ENCODE data around the gene ALB. TPM values are rescaled to one million over a fixed set of nuclear protein-coding genes. Genes with fewer than 3 reads are reported as not detected.

ALB gene
- total RNA-seq, 1 experiment from 2014 or later: 21.3 TPM

DNA sequence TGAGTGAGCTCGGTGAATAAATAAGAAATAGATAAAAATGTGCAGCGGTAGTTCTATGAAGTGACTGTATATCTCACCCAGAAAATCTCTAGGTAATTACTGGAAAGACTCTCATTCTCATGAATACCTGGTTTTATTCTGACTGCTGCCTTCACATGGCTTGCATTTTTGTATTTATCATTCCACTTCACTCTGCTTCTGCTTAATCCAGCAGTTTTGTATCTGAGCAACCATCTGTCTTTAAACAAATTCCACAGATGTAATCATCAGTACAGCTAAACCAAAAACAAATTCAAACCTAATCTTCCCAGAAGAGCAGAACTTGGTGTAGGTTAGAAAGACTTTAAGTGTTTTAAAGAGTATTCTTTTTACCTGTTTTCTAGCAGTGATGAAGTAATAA, 11.2 kb upstream of the ALB start:
- H3K27me3 ChIP-seq (ENCODE audit: control insufficient read depth, insufficient read depth, low read length): no peaks in the 10 kb centered on the region
- no peaks in the 10 kb centered on the region for H3K4me1 ChIP-seq (ENCODE audit: control insufficient read depth, insufficient read depth, low read length)
- intact Hi-C loops (cut with micrococcal nuclease; ENCODE audit: unreplicated experiment) (no loop called here), in situ Hi-C loops (cut with HindIII; ENCODE audit: low pct_unique_long_range_greater_than_20kb, low sequenced_read_pairs) (no loop called here)
- no peak for DNase-seq (ENCODE audit: low read depth, low spot score)
- no peak overlapping the region for H3K4me3 ChIP-seq (ENCODE audit: low read depth in 2 of 2, low read length in 2 of 2)
- CTCF ChIA-PET: no interaction called here
- no TSS peak for BruUV-seq (replicated peaks)
- TF ChIP-seq SIN3A (IDR thresholded peaks at IDR 0.05; ENCODE audit: borderline replicate concordance, insufficient read depth, low read depth, low read length) (no peak), TCF7L2 (IDR thresholded peaks at IDR 0.05; ENCODE audit: low read depth, low read length) (no peak), CTCF (IDR thresholded peaks at IDR 0.05) (no peak), POLR2AphosphoS5 (IDR thresholded peaks at IDR 0.05; ENCODE audit: low read depth, low read length) (no peak)
- TF ChIP-seq, protein P1, sequence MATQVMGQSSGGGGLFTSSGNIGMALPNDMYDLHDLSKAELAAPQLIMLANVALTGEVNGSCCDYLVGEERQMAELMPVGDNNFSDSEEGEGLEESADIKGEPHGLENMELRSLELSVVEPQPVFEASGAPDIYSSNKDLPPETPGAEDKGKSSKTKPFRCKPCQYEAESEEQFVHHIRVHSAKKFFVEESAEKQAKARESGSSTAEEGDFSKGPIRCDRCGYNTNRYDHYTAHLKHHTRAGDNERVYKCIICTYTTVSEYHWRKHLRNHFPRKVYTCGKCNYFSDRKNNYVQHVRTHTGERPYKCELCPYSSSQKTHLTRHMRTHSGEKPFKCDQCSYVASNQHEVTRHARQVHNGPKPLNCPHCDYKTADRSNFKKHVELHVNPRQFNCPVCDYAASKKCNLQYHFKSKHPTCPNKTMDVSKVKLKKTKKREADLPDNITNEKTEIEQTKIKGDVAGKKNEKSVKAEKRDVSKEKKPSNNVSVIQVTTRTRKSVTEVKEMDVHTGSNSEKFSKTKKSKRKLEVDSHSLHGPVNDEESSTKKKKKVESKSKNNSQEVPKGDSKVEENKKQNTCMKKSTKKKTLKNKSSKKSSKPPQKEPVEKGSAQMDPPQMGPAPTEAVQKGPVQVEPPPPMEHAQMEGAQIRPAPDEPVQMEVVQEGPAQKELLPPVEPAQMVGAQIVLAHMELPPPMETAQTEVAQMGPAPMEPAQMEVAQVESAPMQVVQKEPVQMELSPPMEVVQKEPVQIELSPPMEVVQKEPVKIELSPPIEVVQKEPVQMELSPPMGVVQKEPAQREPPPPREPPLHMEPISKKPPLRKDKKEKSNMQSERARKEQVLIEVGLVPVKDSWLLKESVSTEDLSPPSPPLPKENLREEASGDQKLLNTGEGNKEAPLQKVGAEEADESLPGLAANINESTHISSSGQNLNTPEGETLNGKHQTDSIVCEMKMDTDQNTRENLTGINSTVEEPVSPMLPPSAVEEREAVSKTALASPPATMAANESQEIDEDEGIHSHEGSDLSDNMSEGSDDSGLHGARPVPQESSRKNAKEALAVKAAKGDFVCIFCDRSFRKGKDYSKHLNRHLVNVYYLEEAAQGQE (IDR thresholded peaks at IDR 0.05; ENCODE audit: insufficient read depth in 1 of 2, low read depth in 2 of 2, low read length in 1 of 2): no peak
- no peak overlapping the region for H3K27ac ChIP-seq (ENCODE audit: low read length)
- H3K36me3 ChIP-seq (ENCODE audit: control insufficient read depth, insufficient read depth, low read length): no peaks in the 10 kb centered on the region
- no peaks in the 10 kb centered on the region for H3K9me3 ChIP-seq (ENCODE audit: control insufficient read depth, insufficient read depth, low read depth, low read length)
- no peak for ATAC-seq
- POLR2A ChIA-PET: no interaction called here

DNA sequence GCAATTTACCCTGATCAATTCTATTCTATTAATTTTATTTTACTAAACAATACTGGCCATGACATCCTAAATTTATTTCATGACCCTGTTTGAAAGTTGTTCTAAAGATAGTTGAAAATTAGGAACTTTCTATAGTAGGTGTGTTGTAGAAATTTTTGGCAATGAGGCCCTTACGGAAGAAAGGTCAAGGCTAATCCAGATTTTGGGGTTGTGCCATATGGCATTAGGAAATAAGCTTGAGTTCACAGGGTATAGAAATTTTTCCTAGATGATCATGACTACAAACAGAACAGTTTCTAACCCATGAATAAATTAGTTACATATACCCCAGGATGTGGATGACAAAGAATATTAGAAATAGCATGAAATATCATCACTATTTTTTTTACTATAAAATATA, 7.8 kb upstream of the ALB start:
- intact Hi-C loops (cut with micrococcal nuclease; ENCODE audit: unreplicated experiment) (no loop called here), in situ Hi-C loops (cut with HindIII; ENCODE audit: low pct_unique_long_range_greater_than_20kb, low sequenced_read_pairs) (no loop called here)
- DNase-seq (ENCODE audit: low read depth, low spot score) (no peak), ATAC-seq (no peak)
- TF ChIP-seq, protein P1 (IDR thresholded peaks at IDR 0.05; ENCODE audit: insufficient read depth in 1 of 2, low read depth in 2 of 2, low read length in 1 of 2): no peak
- TF ChIP-seq CTCF (IDR thresholded peaks at IDR 0.05) (no peak), POLR2AphosphoS5 (IDR thresholded peaks at IDR 0.05; ENCODE audit: low read depth, low read length) (no peak), TCF7L2 (IDR thresholded peaks at IDR 0.05; ENCODE audit: low read depth, low read length) (no peak), SIN3A (IDR thresholded peaks at IDR 0.05; ENCODE audit: borderline replicate concordance, insufficient read depth, low read depth, low read length) (no peak)
- Histone ChIP-seq H3K27me3 (ENCODE audit: control insufficient read depth, insufficient read depth, low read length) (no peaks in the 10 kb centered on the region), H3K4me1 (ENCODE audit: control insufficient read depth, insufficient read depth, low read length) (no peaks in the 10 kb centered on the region), H3K9me3 (ENCODE audit: control insufficient read depth, insufficient read depth, low read depth, low read length) (no peaks in the 10 kb centered on the region), H3K27ac (ENCODE audit: low read length) (no peak overlapping the region), H3K4me3 (ENCODE audit: low read depth in 2 of 2, low read length in 2 of 2) (no peak overlapping the region), H3K36me3 (ENCODE audit: control insufficient read depth, insufficient read depth, low read length) (no peaks in the 10 kb centered on the region)
- POLR2A ChIA-PET: no interaction called here
- no TSS peak for BruUV-seq (replicated peaks)
- CTCF ChIA-PET: no interaction called here

Data from Panc1 (cell line).